ENCODE results near the gene GLE1.

Gene GLE1, protein sequence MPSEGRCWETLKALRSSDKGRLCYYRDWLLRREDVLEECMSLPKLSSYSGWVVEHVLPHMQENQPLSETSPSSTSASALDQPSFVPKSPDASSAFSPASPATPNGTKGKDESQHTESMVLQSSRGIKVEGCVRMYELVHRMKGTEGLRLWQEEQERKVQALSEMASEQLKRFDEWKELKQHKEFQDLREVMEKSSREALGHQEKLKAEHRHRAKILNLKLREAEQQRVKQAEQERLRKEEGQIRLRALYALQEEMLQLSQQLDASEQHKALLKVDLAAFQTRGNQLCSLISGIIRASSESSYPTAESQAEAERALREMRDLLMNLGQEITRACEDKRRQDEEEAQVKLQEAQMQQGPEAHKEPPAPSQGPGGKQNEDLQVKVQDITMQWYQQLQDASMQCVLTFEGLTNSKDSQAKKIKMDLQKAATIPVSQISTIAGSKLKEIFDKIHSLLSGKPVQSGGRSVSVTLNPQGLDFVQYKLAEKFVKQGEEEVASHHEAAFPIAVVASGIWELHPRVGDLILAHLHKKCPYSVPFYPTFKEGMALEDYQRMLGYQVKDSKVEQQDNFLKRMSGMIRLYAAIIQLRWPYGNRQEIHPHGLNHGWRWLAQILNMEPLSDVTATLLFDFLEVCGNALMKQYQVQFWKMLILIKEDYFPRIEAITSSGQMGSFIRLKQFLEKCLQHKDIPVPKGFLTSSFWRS

DNA sequence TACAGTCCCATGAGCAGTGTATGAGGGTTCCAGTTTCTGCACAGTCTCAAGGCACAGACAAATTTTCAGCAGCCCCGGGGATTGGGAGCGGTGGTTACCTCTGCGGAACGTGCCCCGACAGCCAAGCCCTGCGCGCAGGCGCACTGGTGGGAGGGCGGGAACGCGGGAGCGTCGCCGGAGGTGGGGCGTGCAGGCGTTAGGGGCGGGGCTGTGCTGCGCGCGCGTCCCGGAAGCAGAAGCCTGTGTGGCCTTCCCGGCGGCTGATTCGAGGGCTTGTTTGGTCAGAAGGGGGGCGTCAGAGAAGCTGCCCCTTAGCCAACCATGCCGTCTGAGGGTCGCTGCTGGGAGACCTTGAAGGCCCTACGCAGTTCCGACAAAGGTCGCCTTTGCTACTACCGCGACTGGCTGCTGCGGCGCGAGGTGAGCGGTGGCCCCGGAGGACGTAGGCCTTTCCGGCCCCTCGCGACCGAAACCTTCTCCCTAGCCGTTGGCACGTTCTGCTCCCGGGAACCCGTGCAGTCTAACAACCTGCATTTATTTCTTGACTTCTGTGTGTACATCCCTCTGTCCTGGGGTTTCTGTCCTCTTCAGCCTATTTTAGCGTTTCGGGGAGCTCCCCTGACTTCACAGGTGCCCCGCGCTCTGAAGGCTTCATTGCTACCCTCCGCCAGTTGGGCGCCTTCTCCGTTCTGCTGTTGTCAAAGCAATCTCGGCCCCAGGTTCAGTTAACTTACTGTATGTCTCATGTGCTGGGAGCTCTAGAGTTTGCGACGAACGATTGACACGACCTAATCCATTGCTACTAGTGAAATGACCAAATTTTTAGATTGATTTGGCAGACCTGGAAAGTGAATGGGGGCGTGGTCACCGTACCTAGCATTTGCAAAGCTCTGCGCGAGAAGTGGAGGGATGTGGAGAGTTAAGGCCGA lies at the start of gene GLE1:
Gene GLE1 (plus strand): TSS at position 235 of the 929 bp plus-strand sequence. CDS start 87 bp downstream, at position 322.
- peak; percentile 96 for DNase-seq

DNA sequence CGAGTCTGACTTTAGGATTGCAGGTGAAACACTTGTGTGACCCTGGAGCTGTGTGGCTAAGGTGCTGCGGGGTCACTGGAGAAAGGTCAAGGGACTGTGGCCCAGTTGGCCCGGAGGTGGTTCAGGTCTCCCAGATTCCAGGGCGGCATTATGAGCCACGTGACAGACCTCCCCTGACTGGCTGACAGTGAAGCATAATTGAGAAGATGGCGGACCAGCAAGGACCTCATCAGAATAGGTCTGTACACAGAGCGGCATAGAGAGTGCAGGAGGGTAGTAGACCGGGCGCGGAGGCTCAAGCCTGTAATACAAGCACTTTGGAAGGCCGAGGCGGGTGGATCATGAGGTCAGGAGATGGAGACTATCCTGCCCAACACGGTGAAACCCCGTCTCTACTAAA lies 49.5 kb upstream of the GLE1 start:
- peak; percentile 69 for DNase-seq

DNA sequence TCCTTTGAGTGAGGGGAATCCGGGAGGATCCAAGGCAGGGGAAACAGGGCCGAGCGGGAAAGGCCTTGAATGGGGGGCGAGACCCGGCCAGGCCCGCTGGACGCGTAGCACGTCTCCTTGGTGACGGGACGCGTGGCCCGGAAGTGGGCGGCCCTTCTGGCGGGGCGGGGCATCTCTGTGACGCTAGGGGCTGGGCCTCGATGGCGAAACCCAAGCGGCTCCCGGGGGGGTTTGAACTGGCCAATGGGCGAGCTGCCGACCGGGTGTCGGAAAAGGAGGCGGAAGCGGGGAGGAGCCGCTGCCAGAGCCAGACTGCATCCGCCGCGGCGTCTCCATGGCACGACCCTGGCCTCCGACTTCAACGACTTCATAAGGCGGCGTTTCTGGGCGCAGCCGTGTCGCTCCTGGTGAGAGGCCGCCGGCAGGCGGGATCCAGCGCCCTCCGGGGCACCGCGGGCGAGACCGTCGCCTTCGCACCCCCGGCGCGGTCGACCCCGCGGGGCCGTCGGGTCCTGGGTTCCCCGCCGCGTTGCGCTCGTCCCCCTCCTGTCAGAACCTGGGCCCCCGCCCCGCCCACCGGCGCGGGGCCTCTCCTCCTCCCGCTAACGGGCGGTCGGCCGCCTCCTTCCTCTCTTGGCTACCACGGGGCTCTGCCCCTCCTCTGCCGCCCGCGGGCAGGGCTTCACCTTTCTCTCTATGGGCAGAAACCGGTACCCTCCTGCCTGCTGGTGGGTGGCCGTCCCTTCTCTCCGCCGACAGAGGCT lies 48.5 kb upstream of the GLE1 start, which contains the start of gene ODF2:
Gene ODF2 (plus strand): TSS at position 158 of the 764 bp plus-strand sequence. CDS start 86 bp downstream, at position 244.
- peak; percentile 99 for DNase-seq

DNA sequence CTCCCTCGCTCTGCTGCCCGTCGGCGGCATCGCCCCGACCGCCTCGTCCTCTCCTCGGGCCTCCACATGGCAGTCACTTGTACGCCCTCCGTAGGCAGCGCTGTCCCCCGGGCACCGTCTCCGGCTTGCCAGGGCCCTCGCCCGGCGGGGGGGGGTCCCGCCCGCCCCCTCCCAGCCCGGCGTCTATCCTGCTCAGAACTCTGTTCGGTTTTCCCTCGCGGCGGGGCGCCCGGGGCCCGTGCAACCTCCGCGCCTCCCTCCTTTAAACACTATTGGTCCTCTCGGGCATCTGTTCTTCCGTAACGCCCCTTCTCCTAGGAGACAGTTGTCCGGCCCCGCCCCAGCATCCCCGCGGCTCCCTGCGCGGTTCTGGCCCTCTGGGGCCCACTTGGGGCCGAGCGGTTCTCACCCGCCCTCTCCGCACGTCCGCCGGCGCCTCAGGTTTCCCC lies 47.9 kb upstream of the GLE1 start:
- peak; percentile 86 for DNase-seq

DNA sequence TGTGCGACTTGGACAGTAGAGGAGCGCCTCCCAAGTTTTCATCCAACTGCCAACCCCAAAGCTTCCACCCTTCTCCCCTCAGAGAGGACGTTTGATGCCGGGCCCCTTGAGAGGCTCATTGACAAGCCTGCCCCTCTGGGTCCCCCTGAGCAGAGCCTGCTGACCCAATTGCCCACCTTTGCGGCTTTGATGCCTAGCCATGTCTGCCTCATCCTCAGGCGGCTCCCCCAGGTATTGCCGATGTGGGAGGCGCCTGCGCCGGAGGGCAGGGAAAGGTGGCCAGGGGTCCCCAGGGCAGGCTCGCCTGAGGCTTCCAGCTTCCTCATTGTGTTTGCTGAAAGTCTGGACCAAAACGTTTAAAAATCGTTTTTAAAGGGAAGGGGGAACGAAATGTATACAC lies 47.3 kb upstream of the GLE1 start:
- no peak for DNase-seq

DNA sequence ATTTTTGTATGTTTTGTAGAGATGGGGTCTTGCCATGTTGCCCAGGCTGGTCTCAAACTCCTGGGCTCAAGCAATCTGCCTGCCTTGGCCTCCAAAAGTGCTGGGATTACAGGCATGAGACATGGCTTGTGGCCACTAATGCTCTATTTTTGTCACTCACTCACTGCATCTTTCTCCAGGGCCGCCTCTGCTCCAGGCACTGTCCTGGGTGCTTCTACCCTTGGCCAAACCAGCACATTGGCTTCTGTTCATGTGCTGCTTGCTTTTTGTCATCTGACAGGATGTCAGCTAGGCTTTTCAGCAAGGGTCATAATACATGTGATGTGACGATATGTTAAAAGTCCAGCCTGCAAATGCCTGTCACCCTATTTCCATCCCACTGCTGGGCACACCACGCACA lies 45.5 kb upstream of the GLE1 start:
- DNase-seq: no peak

DNA sequence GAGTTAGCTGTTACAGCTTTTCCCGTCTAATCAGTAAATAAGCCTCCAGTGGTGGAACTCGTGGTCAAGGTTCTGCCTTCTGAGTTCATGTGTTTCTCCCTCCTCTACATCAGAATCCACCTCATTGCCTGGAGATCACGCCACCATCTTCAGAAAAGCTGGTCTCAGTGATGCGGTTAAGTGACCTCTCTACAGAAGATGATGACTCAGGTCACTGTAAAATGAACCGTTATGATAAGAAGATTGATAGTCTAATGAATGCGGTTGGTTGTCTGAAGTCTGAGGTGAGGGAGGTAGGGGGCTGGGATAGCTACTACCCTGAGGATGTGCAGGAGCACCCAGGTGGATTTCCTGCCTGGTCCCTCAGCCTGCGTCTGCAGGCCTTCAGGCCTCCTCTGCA lies 35.4 kb upstream of the GLE1 start:
- DNase-seq: no peak

DNA sequence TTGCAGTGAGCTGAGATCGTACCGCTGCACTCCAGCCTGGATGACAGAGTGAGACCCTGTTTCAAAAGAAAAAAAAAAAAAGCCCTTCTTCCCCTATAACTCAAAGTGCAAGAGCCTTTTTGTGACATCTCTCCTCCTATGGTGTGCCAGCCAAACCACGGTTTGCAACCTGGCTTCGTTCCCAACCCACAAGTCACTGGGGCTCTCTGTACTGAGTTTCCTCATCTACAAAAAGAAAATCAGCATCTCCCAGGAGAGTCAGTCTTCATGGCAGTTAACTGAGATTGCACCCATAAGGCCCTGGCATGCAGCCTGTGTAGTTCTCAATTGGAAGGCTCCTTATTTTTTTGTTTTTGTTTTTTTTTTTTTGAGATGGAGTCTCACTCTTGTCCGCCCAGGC lies 34.0 kb upstream of the GLE1 start:
- no peak for DNase-seq

DNA sequence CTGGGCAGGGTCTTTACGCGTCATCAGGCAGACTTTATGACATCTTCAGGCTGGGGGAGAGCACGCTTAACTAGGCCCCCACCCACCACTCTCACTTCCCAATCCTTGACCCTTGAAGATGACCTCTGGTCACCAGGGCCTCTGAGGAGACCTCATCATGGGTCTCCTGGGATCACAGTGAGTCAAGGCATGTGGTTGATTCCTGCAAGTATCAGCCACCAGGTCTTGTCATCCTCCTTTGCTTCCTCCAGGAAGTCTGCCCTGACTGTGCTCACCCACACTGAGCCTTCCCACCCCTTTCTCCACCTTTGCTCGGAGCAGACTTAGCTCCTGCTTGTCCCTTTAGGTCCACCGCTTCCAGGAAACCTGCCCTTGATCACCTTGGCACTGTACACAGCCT lies 31.4 kb upstream of the GLE1 start:
- DNase-seq: no peak

DNA sequence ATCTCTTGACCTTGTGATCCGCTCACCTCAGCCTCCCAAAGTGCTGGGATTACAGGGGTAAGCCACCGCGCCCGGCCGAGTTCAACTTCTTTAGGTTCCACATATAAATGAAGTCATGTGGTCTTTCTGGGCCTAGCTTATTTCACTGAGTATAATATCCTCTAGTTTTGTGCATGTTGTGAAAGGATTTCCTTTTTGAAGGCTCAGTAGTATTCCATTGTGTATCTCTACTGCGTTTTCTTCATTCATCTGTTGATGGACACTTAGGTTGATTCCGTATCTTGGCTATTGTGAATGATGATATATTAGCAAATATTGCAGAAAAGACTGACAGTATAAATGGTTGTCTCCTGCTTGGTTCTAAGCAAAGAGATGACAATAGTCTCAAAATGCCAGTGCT lies 28.7 kb upstream of the GLE1 start:
- no peak for DNase-seq

DNA sequence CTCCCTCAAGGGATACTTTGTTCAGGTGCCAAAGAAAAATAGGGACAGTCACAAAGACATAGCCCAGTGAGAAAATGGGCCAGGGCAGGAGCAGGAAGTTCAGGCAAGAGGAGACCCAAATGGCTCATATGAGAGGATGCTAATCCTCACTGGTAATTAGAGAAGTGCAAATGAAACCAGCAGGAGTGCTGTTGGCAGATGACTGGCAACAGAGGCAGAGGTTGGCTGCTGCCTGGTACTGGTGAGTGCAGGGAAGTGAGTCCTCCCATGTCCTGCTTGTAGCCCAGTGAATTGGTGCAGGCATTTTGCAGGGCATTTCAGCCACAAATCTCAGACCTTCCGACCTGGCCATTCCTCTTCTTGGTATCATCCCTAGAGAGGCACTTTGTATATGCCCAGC lies 25.3 kb upstream of the GLE1 start:
- DNase-seq: no peak

DNA sequence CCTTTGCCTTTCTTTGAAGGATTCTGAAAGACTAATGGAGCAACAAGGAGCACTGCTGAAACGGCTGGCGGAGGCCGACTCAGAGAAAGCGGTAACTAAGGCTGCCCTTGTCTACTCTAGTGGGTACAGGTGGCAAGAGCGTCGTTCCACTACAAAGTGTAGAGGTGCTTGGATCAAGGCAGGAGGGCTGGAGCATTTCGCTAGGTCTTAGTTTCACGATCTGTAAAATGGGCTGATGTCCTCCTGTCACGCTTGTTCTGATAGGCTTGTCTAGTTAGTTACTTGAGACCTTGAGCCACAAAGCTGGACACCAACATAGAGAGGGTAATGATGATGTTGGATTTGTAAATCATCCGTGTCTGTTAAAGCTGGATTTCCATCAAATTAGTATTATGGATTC lies 23.0 kb upstream of the GLE1 start:
- no peak for DNase-seq

DNA sequence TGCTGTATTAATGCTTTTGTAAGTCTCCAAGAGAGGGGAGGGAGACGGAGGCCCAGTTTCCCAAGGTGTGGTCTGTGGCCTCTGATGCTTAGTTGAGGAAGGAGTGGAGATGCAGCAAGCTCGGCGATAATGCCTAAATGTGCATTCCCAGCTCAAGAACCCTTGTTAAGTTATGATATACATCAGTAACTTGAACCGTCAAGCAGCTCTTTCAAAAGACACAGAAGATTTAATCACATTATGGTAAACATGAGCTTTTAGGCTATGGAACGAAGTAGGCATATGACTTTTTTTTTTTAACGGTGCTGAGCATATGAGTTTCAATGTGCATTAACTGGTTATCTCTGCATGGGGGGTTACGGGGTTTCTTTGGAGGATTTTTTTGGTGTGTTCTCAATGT lies 22.3 kb upstream of the GLE1 start:
- no peak for DNase-seq

DNA sequence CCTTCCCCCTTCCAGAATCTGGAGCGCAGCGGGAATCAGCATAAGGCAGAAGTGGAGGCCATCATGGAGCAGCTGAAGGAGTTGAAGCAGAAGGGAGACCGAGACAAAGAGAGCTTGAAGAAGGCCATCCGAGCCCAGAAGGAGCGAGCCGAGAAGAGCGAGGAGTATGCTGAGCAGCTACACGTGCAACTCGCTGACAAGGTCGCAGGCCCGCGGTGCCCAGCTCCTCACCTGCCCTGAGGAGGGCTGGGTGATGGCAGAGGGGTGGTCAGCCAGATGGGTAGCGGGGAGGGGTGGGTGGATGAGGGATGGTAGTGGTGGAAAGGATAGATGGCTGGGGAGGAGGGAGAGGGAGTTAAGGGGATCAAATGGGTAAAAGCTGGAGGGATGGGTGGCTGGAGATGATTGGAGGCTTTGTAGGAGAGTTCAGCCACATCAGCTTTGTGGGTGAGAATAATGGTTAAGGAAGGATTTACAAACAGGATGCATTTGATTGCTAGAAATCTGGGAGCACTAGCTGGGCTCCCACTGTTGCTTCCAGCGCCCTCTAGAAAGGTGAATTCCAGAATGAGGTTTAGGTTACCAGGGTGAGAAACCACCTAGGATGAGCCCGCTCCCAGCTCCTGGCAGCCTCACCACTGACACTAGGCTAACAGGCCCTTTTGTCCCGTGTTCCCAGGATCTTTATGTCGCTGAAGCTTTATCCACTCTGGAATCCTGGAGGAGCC lies 19.7 kb upstream of the GLE1 start:
- no peak for DNase-seq

DNA sequence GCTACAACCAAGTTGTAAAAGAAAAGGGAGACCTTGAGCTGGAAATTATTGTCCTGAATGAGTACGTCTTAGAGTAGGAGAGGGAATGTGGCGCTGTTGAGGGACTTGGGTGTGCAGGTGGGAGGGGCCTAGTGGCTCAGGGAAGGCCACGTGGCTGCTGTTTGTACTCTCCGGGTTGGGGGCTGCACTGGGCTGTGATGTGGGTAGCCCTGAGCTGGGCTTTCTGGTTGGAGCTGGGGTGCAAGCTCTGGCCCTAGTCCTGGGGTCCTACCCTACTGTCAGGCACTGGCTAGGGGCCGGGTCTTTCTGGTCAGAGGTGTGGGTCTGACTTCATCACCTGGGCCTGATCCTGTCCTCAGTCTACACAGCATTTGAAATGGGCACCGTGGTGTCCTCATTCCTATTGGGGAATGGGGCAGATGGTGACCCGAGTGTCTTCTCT lies 19.1 kb upstream of the GLE1 start:
- DNase-seq: no peak

DNA sequence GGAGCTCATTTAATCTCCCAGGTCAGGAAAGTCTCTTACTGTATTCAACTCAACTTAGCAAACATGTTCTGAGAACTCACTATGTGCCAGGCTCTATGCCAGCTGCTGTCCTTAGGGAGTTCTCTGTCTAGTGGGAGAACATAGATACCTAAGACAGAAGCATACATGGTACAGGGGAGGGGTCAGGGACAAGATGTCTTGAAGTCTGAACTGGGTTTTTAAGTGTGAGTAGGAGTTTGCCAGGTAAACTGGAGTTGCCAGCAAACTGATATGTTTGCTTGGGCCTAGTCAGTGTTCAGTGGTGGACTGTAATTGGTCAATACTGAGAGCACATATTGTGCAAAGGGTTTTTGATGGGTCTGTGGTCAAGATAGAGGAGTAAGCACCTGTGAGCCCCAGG lies 18.3 kb upstream of the GLE1 start:
- DNase-seq: no peak

DNA sequence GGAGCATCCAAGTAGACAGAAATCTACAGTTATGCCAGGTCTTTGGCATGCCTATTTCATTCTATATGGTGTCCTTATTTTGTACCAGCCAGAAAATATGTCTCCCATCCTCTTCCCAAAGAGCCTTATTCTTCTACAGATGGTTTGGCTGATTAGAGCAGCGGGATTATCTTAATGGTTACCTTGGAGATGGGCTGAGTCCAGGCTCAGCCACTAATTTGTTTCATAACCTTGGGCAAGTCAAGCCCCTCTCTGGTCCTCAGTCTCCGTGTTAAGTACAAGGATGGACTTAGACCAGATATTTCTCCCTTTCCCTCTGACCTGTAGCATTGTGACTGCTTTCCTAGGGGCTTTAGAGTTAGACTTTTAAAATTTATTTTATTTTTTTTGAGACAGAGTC lies 11.1 kb upstream of the GLE1 start:
- no peak for DNase-seq

DNA sequence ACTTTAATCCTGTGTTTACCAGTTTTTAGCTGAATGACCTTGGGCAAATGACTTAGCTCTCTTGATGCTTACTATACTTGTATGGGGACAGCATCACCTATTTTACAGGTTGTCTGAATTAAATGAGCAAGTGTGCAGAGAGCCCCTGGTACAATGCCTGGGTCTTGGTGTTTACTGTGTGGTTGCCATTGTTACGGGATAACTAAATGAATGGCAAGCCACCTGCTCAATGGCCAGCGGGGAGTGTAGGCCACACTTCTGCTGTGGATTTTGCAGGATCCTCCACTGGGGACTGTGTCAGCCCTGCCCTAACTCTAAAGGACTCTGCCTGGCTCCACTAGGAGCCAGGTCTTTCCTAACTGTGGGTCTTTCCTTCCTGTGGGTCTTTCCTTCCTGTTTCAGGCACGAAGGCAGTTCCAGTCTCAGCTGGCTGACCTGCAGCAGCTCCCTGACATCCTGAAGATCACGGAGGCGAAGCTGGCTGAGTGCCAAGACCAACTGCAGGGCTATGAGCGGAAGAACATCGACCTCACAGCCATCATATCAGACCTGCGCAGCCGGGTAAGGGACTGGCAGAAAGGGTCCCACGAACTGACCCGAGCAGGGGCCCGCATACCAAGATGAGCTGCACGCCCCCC lies 10.3 kb upstream of the GLE1 start:
- DNase-seq: peak; percentile 35

DNA sequence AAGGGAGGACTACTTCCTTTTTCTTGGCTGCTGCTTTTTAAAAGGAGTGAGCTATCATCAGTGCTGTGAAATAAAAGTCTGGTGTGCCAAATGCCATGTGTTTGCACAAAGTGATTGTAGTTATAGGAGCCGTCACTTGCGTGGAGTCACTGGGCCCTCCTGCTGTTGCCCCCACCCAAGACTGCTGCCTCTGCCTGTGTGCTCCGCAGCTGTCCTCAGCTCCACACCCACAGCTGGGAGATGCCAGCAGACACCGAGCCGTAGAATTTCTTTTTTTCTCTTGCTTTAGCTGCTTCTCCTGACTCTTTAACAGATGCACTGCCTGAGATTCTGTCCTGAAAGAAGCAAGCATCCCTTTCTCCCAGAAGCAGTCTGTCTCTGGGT lies 9.8 kb upstream of the GLE1 start:
- DNase-seq: no peak

DNA sequence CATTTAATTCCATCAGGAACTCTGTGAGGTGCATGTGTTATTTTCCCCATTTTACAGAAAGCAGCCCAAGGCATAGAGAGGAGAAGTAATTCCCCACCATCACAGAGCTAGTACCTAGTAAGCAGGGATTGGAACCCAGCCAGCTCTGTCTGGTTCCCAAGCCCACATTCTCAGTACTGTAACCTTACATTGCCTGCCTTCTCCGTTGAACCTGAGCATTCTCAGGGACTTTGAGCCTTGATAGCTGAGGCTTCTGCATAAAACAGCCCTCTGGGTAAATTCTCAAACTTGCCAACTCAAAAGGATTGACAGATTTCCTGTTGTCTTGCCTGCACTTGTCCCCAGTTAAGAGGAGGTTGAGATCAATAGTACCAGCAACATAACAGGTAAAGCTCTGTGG lies 9.2 kb upstream of the GLE1 start:
- no peak for DNase-seq

DNA sequence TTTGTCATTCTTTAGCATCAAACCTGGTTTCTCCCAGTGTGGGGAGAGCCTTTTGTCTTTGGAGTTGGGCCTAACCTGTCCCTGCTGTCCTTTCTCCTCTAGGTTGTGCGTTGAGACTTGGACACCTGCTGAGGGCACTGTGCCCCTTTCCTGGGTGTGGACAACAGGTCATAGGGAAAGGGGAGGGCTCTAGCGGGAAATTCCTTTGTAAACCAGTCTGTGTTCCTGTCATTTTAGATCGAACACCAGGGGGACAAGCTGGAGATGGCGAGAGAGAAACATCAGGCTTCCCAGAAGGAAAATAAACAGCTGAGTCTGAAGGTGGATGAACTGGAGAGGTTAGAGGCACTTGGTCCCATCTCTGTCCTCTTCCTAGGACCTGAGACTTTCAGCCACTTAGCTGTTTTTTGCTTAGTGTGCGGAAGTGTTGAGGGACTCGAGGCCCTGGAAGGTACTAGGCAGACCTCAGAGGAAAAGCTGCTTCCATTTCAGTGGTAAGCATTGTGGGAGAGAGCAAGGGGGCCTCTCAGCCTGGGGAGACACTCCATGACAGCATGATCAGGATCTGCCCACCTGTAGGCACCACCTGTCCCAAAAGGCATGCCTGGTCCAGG lies 8.6 kb upstream of the GLE1 start:
- DNase-seq: peak; percentile 18

All from DMS53 (cell line).